ENCODE results near the gene HSPB8.

The HSPB8 gene

DNA sequence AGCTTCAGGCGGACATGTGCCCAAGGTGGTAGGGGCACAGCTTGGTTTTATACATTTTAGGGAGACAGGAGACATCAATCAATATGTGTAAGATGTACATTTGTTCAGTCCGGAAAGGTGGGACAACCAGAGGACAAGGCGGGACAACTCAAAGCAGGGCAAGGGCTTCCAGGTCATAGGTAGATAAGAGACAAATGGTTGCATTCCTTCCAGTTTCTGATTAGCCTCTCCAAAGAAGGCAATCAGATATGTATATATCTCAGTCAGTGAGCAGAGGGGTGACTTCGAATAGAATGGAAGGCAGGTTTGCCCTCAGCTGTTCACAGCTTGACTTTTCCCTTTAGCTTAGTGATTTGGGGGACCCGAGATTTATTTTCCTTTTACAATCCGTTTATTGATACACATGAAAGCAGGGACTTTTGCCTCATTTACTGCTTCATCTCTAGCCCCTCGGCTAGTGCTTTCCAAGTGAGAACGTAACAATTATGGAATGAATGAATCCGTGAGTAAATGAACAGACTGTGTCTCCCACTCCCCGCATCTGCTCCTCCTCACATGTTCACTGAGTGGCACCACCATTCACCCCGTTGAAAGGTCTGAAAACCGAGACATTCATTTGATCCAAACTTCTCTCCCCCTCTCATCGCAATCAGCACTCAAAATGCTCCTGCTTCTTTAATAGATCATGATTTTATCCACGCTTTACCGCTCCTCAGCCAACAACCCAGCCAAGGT lies 6.9 kb upstream of the HSPB8 start:
- no peak for DNase-seq
- no peaks in the 10 kb centered on the region for H3K27me3 ChIP-seq
- no peaks in the 10 kb centered on the region for H3K9me3 ChIP-seq
- TF ChIP-seq, protein P1, sequence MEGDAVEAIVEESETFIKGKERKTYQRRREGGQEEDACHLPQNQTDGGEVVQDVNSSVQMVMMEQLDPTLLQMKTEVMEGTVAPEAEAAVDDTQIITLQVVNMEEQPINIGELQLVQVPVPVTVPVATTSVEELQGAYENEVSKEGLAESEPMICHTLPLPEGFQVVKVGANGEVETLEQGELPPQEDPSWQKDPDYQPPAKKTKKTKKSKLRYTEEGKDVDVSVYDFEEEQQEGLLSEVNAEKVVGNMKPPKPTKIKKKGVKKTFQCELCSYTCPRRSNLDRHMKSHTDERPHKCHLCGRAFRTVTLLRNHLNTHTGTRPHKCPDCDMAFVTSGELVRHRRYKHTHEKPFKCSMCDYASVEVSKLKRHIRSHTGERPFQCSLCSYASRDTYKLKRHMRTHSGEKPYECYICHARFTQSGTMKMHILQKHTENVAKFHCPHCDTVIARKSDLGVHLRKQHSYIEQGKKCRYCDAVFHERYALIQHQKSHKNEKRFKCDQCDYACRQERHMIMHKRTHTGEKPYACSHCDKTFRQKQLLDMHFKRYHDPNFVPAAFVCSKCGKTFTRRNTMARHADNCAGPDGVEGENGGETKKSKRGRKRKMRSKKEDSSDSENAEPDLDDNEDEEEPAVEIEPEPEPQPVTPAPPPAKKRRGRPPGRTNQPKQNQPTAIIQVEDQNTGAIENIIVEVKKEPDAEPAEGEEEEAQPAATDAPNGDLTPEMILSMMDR (IDR thresholded peaks at IDR 0.05) = no peak
- intact Hi-C loops (cut with DNase I; ENCODE audit: low total_unique reads) = no loop called here
- H3K27ac ChIP-seq = no peak overlapping the region
- H3K36me3 ChIP-seq = no peaks in the 10 kb centered on the region
- H3K4me3 ChIP-seq = no peak overlapping the region
- peaks cover 3 to 15% (median 8%) of the 10 kb centered on the region in 4 donors for H3K4me1 ChIP-seq

GRCh38 chr12:119175081-119175480 lies 3.6 kb upstream of the HSPB8 start:
- Histone ChIP-seq H3K36me3 (no peaks in the 10 kb centered on the region), H3K27ac (peak overlapping the region; percentile 97 to 98), H3K9me3 (no peaks in the 10 kb centered on the region), H3K27me3 (no peaks in the 10 kb centered on the region), H3K4me1 (peaks cover 3 to 31% (median 23%) of the 10 kb centered on the region in 4 donors), H3K4me3 (no peak overlapping the region)
- TF ChIP-seq, protein P1 (IDR thresholded peaks at IDR 0.05) = no peak
- intact Hi-C loops (cut with DNase I; ENCODE audit: low total_unique reads) = no loop called here
- no peak for DNase-seq

DNA sequence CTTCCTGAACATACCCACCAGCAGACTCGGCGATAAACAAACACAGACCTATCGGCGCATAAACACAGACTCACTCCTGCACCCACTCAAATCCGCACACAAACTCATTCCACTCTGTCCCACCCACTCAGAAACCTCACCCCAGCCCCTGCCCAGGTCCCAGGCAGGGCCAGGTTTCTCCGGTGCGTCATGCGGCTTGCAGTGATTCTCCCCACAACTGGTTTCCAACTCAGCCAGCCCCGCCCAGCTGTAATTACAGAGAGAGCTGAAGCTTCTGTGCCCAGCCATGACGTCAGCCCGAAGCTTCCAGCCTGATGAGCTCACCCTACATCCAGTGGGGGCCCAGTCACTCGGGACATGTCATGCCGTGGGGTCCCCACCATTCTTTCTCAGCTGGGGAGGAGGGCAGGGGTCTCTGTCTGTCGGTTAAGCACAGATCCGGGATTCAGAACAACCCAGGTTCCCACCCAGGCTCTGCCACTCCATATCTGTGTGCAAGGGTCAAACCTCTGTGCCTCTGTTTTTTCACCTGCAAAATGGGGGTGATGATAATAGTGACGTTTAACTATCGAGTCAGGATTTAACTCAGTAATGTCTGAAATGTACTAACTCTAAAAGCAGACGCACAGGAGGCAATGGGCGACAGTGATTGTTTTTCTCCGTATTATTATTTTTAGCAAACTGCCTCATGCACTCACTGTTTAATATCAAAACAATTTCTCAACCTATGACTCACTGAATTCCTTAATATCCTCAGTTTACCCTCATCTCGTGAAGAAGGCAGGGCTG lies 2.3 kb upstream of the HSPB8 start:
- peaks cover 3 to 39% (median 26%) of the 10 kb centered on the region in 4 donors for H3K4me1 ChIP-seq
- peak overlapping the region; percentile 97 to 98 for H3K27ac ChIP-seq
- no peaks in the 10 kb centered on the region for H3K36me3 ChIP-seq
- H3K9me3 ChIP-seq = no peaks in the 10 kb centered on the region
- TF ChIP-seq, protein P1 (IDR thresholded peaks at IDR 0.05) = no peak
- H3K4me3 ChIP-seq = peak overlapping the region; percentile 52 to 61
- intact Hi-C loops (cut with DNase I; ENCODE audit: low total_unique reads) = no loop called here
- no peaks in the 10 kb centered on the region for H3K27me3 ChIP-seq
- DNase-seq = peak; percentile 96 to 98

GRCh38 chr12:119177056-119177325 lies 1.7 kb upstream of the HSPB8 start:
- DNase-seq = no peak
- H3K4me3 ChIP-seq = peak overlapping the region in 1 of 2 donors; percentile 52
- H3K27ac ChIP-seq = peak overlapping the region; percentile 97 to 98
- TF ChIP-seq, protein P1 (IDR thresholded peaks at IDR 0.05) = no peak
- H3K4me1 ChIP-seq = peaks cover 3 to 43% (median 30%) of the 10 kb centered on the region in 4 donors
- no peaks in the 10 kb centered on the region for H3K36me3 ChIP-seq
- no peaks in the 10 kb centered on the region for H3K27me3 ChIP-seq
- H3K9me3 ChIP-seq = no peaks in the 10 kb centered on the region
- intact Hi-C loops (cut with DNase I; ENCODE audit: low total_unique reads) = no loop called here

DNA sequence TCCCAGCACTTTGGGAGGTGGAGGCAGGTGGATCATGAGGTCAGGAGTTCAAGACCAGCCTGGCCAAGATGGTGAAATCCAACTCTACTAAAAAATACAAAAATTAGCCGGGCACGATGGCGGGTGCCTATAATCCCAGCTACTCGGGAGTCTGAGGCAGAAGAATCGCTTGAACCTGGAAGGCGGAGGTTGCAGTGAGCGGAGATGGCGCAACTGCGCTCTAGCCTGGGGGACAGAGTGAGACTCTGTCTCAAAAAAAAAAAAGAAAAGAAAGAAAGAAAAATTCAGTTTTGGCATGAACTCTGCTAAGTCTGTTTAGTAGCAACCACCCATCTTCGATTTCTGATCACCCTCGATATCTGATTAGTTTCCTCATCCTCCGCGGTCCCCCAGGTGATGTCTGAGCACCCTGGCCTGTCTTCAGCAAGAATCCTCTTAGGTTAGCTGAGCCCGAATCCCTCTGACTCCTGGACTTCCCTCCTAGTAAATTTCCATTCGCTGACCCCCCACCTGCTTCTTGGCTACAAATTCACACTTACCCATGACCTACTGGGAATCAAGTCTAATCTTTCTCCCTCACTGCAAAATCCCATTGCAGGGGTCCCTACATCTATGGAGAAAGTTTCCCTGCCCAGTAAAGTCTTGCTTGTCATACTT lies 879 bp upstream of the HSPB8 start:
- Histone ChIP-seq H3K36me3 (no peaks in the 10 kb centered on the region), H3K9me3 (no peaks in the 10 kb centered on the region), H3K4me1 (peaks cover 3 to 50% (median 36%) of the 10 kb centered on the region in 4 donors), H3K27ac (peak overlapping the region; percentile 97 to 98), H3K4me3 (peak overlapping the region; percentile 80 to 85), H3K27me3 (no peaks in the 10 kb centered on the region)
- DNase-seq = no peak
- TF ChIP-seq, protein P1 (IDR thresholded peaks at IDR 0.05) = no peak
- intact Hi-C loops (cut with DNase I; ENCODE audit: low total_unique reads) = no loop called here

Data from tibial artery (tissue), 4 donors.